ENCODE results near the gene RASAL2. TPM values are rescaled to one million over a fixed set of nuclear protein-coding genes. Genes with fewer than 3 reads are reported as not detected.
"Not testable (repeated sequence)": the region's sequence is repeated elsewhere in the genome, so short reads cannot be mapped to it uniquely, and the experiment has no call there.

RASAL2 gene
- total RNA-seq, 1 experiment from 2014 or later = 18.5 TPM

DNA sequence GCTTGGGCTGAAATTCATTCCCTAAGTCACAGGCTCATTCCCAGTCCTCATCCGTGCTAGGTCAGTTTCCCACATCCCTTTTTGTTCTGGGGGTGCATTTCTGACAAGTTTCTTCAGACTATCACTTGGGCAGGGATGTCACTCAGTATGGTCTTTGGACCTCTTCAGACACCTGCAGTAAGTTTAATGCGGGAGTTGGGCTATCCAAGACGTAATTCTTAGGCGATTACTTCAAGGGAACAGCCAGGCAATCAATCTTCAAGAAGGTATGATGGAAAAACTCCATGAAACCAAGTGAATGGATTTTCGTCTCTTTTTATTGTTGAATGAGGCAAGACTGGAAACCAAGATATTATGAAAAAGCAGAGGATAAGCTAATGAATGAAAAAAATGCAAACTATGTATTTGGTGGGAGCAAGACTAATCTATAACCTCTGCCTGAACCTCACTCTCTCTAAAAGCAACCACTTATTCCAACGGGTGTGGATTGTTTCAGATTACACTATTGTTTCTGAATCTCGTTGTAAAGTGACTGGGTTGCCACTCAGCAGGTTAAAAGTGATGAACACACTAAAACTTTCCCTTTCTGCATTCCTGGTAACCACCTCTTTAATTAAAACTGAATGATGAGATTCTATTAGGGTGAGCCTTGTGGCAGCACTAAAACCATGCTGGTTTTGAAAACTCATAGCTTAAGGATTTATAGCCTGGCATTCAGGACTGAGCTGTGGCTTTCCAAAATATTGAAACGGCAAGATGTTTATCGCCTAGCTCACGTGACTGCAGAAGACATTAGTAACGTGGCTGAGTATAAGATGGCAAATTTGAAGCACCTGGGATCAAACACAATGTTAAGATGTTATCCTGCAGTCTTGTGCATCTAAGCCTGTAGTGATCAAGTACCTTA lies 1.1 kb downstream of the RASAL2 start:
- no peak for DNase-seq
- peak overlapping the region; percentile 91 for H3K4me3 ChIP-seq

DNA sequence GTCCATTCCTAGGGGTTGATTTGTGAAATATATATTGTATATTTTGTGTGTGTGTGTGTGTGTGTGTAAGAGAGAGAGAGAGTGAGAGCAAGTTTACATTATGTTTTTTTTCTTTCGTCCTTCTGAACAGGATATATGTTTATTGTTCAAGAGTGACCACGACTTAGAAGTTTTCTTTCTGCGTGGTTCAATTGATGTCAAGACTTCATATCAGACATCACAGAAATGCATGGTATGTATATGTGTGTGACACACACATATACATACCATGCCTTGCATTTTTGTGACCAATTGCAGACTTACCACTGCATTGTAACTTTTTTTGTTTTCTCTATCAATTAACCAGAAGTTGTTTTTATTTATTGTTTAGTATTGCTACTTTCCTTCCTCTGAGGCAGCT lies 2.5 kb downstream of the RASAL2 start:
- DNase-seq = no peak
- Histone ChIP-seq H3K27me3 (no peaks in the 10 kb centered on the region), H3K4me3 (peak overlapping the region; percentile 91), H3K9me3 (no peaks in the 10 kb centered on the region), H3K36me3 (no peaks in the 10 kb centered on the region)

More for the DNA sequence above, 1.1 kb downstream of the RASAL2 start:
- no peaks in the 10 kb centered on the region for H3K27me3 ChIP-seq
- H3K36me3 ChIP-seq = no peaks in the 10 kb centered on the region
- no peaks in the 10 kb centered on the region for H3K9me3 ChIP-seq

DNA sequence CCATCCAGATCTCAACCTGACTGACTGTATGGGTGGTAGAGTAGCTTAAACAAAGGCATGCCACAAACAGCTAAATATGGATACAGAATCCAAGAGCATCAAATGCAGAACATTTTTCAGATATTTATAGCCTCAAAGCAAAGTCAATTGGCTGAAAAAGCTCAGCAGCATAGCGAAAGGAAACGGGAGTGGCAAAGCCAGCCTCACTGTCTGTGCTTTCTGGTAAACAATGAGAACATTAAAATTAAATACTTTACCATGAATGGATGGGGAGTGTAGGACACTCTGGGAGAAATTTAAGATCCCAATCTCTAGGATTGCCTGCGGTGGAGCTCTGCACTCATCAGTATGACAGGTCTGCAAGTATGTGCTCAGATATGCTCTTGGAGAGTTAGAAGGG lies 4.4 kb downstream of the RASAL2 start:
- no peak overlapping the region for H3K4me3 ChIP-seq

DNA sequence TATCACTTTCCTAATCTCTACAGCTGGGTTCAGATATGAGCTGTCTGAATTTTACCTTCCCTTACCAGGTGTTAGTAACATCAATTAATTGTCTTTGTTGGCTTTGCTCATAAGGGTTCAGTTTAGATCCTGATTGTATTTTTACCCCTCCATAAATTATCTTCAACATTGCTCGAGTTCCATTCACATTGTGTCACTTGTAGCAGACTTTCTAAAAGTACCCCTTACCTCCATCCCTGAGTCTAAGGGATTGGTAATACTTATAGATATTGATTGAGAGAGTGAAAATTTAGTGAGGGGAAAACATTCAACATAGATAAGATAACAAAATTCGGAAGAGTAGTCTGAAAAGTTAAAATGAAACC lies 7.3 kb downstream of the RASAL2 start:
- DNase-seq = no peak
- Histone ChIP-seq H3K9me3 (no peaks in the 10 kb centered on the region), H3K36me3 (no peaks in the 10 kb centered on the region), H3K27me3 (no peaks in the 10 kb centered on the region), H3K4me3 (no peak overlapping the region)

More for the DNA sequence above, 4.4 kb downstream of the RASAL2 start:
- H3K9me3 ChIP-seq = no peaks in the 10 kb centered on the region
- DNase-seq = no peak
- H3K27me3 ChIP-seq = no peaks in the 10 kb centered on the region
- no peaks in the 10 kb centered on the region for H3K36me3 ChIP-seq

DNA sequence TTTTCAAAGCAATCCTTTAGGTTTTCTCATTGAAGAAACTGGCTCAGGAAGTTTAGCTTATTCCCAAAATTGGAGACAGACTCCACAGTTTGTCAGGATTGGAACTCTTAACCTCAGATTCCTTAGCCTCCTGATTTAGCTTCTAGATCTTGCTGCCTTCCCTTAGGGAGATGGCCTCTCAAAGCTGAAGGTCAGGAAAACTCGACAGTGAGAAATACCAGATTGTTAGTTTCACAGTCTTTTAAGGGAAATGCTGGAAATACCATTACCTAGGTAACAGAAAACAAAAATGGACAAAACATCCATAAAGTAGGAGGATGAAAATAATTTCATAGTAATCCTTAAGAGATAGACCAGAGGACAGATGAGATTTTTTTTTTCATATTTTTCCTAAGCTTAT lies 7.8 kb downstream of the RASAL2 start:
- H3K36me3 ChIP-seq = no peaks in the 10 kb centered on the region
- no peaks in the 10 kb centered on the region for H3K9me3 ChIP-seq
- no peak overlapping the region for H3K4me3 ChIP-seq
- H3K27me3 ChIP-seq = no peaks in the 10 kb centered on the region
- no peak for DNase-seq

DNA sequence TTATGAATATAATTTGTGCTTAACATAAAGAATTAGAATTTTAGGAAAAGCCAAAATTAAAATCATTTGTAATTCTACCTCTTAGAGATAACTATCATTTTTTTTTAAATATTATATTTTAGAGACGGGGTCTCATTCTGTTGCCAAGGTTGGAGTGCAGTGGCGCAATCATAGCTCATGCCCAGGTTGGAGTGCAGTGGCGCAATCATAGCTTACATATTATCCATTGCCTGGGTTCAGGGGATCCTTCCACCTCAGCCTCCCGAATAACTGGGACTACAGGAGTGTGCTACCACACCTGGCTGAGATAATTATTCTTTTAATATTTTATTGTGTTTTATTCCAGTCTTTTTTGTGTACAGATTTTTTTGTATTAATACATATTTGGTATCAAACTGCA lies 8.3 kb downstream of the RASAL2 start:
- Histone ChIP-seq H3K9me3 (no peaks in the 10 kb centered on the region), H3K36me3 (no peaks in the 10 kb centered on the region), H3K4me3 (no peak overlapping the region), H3K27me3 (no peaks in the 10 kb centered on the region)
- no peak for DNase-seq

DNA sequence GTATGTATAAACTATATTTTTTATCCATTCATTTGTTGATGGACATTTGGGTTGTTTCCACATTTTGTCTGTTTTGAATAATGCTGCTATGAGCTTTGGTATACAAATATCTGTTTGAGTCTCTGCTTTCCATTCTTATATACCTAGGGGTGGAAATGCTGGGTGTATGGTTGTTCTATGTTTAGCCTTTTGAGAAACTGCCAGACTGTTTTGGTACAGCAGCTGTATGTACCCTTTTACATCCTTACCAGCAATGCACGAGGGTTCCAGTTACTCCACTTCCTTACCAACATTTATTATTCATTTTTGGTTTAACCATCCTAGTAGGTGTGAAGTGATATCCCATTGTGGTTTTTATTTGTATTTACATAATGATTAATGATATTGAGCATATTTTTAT lies 13.9 kb downstream of the RASAL2 start:
- no peak overlapping the region for H3K4me3 ChIP-seq
- no peaks in the 10 kb centered on the region for H3K9me3 ChIP-seq
- DNase-seq = no peak
- H3K27me3 ChIP-seq = no peaks in the 10 kb centered on the region
- H3K36me3 ChIP-seq = no peaks in the 10 kb centered on the region

DNA sequence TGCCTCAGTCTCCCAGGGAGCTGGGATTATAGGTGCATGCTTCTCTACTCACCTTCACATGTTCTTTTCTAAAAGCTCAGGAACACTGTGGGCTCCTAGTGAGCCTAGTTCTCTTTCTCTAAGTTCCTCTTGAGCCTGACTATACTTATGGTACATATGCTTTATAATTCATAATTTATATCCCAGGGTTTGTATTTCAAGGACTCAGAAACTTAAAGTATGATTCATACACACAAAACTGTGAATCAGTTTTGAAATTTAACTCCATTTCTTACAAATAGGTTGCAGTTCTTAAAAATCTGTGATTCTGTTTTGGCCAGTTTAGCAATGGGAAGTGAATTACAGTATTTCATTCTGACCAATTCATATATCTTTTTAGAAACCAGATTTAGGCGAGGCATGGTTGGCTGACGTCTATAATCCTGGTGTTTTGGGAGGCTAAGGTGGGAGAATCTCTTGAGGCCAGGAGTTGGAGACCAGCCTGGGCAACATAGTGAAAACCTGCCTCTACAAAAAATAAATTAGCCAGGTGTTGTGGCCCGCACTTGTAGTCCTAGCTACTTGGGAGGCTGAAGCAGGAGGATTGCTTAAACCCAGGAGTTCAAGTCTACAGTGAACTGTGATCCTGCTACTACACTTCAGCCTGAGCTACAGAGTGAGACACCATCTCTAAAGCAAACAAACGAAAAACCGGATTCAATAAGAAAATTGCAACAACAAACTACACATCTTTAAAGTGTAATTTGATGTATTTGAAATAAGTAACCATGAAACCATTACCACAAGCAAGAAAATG lies 15.6 kb downstream of the RASAL2 start:
- no peaks in the 10 kb centered on the region for H3K36me3 ChIP-seq
- no peak for DNase-seq
- no peaks in the 10 kb centered on the region for H3K27me3 ChIP-seq
- H3K9me3 ChIP-seq = no peaks in the 10 kb centered on the region
- H3K4me3 ChIP-seq = no peak overlapping the region

DNA sequence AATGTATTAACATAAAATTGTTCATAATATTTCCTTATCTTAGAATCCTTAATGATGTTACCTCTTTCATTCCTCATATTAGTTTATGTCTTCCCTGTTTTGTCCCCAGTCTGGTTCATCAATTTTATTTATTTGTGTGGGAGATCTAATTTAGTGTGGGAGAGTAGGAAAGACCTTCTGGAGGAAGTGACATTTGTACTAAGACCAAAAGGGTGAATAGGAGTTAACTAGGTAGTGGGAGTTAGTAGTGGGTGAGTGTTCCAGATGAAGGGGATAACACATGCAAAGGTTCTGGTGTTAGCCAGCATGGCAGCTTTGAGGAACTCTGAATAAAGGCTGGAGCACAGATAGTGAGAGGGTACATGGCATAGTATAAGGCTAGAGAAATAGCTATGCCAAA lies 21.4 kb downstream of the RASAL2 start:
- no peaks in the 10 kb centered on the region for H3K27me3 ChIP-seq
- H3K4me3 ChIP-seq = no peak overlapping the region
- no peaks in the 10 kb centered on the region for H3K9me3 ChIP-seq
- DNase-seq = no peak
- H3K36me3 ChIP-seq = no peaks in the 10 kb centered on the region

DNA sequence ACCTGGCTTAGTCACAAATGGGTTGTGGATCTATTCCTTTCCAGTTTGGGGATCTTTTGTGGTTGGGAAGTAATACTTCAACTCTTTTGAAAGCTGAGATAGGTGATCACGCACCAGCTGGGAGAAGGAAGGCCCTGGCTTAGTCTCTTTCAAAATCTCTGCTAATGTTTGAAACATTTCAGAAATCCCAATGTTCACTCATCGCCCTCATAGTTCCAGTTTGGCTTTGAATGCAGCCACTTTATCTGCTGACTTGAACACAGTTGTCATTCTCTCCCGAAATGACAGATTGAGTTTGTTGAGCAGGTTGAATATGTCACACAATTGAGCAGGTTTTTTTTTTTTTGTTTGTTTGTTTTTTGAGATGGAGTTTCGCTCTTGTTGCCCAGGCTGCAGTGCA lies 24.6 kb downstream of the RASAL2 start:
- DNase-seq = no peak
- Histone ChIP-seq H3K9me3 (no peaks in the 10 kb centered on the region), H3K27me3 (no peaks in the 10 kb centered on the region), H3K36me3 (no peaks in the 10 kb centered on the region), H3K4me3 (no peak overlapping the region)

DNA sequence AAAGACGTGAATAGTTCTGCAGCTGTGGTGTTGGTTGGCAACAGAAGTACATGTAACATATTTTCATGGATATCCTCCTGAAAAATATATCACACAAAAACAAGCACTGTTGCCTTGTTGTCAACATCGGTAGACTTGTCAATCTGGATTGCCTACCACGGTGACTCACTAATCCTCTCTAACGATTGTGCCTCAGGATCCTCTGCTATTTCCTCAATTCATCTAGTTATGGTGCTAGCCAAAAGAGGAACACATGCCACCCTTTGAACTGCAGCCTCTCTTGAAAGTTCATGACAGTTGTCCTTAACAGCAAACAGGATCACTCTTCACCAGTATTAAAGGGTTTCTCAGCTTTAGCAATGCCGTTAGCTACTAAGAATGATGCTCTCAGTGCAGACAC lies 25.7 kb downstream of the RASAL2 start:
- Histone ChIP-seq H3K27me3 (no peaks in the 10 kb centered on the region), H3K4me3 (no peak overlapping the region), H3K36me3 (no peaks in the 10 kb centered on the region; the same call in 1 of the 2 replicates), H3K9me3 (no peaks in the 10 kb centered on the region)
- DNase-seq = no peak

DNA sequence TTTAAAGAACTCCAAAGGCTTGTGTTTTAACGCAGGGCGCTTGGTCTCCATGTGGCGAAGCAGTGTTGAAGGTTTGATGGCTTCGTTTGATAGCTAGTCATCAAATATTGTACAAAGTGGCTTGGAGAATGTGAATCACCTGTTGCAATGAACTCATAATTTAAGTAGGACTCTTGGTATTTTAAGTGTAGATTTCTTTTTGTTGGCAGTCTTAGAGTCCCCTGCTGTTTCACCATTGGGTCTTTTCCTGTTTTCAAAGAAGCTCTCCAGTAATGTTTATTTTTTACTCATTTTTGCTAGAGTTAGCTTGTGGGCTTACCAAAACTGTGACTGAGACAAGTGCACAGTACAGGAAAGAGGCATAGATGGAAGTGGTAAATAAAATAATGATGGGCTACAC lies 26.2 kb downstream of the RASAL2 start:
- no peaks in the 10 kb centered on the region for H3K9me3 ChIP-seq
- no peak overlapping the region for H3K4me3 ChIP-seq
- no peaks in the 10 kb centered on the region for H3K27me3 ChIP-seq
- no peak for DNase-seq
- no peaks in the 10 kb centered on the region; the same call in 1 of the 2 replicates for H3K36me3 ChIP-seq

DNA sequence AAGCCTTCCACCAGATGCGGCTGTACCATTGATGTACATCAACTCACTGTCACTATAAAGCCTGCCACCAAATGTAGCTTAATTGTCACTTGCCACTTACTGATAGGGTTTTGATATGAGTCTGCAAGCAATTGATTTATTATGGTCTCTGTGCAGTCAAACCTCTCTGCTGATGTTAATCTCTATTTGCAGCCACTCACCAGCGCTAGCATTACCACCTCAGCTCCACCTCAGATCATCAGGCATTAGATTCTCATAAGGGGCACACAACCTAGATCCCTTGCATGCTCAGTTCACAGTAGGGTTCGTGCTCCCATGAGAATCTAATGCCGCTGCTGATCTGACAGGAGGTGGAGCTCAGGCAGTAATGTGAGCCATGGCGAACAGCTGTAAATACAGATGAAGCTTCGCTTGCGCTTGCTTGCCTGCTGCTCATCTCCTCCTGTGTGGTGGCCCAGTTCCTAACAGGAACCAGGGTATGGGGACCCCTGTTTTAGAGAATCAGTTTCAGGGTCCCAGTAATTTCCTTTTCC lies 26.7 kb downstream of the RASAL2 start:
- H3K27me3 ChIP-seq, H3K9me3 ChIP-seq: not testable (repeated sequence)

DNA sequence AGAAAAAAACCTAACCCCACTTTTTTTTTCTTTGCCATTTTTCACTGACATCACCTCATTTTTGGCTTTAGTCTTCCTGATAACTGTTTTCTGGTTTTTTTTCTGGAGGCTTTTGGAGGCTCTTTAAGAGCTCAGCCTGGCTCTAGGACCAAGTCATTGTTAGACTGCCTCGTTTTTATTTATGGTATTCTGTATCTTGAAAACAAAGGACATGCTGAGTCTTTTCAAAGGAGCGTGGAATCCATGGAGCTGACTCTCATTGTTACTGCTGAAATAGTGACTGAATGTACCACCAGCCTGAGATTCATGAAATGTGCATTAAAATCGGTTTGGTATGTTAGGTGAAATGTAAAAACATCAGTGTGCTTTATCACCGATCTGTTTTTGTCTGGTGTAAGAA lies 28.0 kb downstream of the RASAL2 start:
- no peak for DNase-seq
- Histone ChIP-seq H3K27me3 (no peaks in the 10 kb centered on the region), H3K36me3 (no peaks in the 10 kb centered on the region; the same call in 1 of the 2 replicates), H3K9me3 (no peaks in the 10 kb centered on the region), H3K4me3 (no peak overlapping the region)

More for the DNA sequence above, 26.7 kb downstream of the RASAL2 start:
- H3K4me3 ChIP-seq, H3K36me3 ChIP-seq, DNase-seq: not testable (repeated sequence)

DNA sequence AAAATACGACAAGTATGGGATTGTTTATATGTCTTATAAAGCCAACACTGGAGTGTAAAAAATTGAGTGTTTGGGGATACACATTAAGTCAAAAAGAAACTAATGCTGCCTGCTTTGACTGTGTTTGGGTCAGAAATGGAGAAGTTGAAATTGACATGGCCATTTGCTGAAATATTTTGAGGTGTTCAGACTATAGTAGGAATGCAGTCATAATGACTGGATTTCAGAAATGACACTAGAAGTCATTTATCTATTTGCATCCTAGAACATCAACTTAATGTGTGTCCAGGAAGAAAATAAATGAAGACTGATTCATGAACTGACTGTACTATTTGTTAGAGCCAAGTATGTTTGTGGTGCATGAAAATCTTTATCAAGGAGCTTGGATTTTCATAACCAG lies 28.4 kb downstream of the RASAL2 start:
- Histone ChIP-seq H3K27me3 (no peaks in the 10 kb centered on the region), H3K9me3 (no peaks in the 10 kb centered on the region), H3K4me3 (no peak overlapping the region), H3K36me3 (no peaks in the 10 kb centered on the region; the same call in 1 of the 2 replicates)
- no peak for DNase-seq

DNA sequence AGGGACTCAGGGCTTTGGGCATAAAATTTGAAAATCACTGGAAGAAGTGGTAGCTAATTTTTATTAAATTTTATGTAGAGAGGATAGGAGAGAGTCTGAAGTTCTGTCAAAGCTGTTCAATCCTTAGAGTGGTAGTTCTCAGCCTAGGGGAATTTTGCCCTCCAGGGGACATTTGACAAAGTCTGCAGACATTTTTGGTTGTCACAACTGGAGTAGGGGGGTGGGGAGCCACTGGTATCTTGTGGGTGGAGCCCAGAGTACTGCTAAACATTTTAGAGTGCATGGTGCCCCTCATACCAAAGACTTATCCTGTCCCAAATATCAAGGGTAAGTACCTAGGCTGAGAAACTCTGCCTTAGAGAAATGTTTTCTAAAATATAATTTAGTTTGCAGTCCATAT lies 30.2 kb downstream of the RASAL2 start:
- DNase-seq = no peak
- Histone ChIP-seq H3K9me3 (no peaks in the 10 kb centered on the region), H3K4me3 (no peak overlapping the region), H3K27me3 (no peaks in the 10 kb centered on the region), H3K36me3 (no peaks in the 10 kb centered on the region; the same call in 1 of the 2 replicates)

DNA sequence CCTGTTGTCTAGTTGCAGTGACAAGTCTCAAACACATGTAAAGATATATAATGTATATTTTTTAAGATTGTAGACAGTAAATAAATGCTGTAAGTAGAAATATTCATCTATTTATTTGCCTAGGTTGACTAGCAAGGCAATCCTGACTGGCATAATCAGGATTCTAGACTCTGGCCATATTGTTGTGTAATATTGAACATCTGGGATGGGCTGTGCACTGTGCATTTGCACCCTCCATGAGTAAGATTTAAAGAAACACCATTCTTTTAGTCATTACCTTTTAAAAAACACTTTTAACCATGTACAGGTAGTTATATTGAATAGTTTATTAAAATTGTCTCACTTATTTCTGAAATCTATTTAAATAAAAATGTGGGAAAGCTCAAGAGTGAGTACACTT lies 32.4 kb downstream of the RASAL2 start:
- Histone ChIP-seq H3K9me3 (peaks cover 2% of the 10 kb centered on the region; the same call in 1 of the 2 replicates), H3K36me3 (no peaks in the 10 kb centered on the region; the same call in 1 of the 2 replicates), H3K4me3 (no peak overlapping the region), H3K27me3 (no peaks in the 10 kb centered on the region)
- DNase-seq = no peak
